Loucy (cell line): ENCODE data around the gene PFDN1.

Experiments used
- H2AFZ ChIP-seq: fragments of 200-600 bp; sonication (generic); 2 replicates; pipeline ENCODE4 v1.6.0; 2016; ENCODE audit warnings: antibody characterized with exemption, mild to moderate bottlenecking, low read length, moderate library complexity
- H3F3A ChIP-seq: fragments of 200-600 bp; 2 replicates; pipeline ENCODE4 v1.6.0; 2016; ENCODE audit warnings: antibody characterized with exemption, low read depth, mild to moderate bottlenecking
- H3K27me3 ChIP-seq: fragments of 200-600 bp; sonication (generic); 2 replicates; pipeline ENCODE4 v1.6.1; 2014; ENCODE audit warnings: low read length, mild to moderate bottlenecking; ENCODE audit not compliant: insufficient read depth, poor library complexity, severe bottlenecking
- H3K36me3 ChIP-seq: fragments of 200-600 bp; sonication (generic); 2 replicates; pipeline ENCODE4 v1.6.1; 2016; ENCODE audit warnings: low read length; ENCODE audit not compliant: insufficient read depth
- H3K4me1 ChIP-seq: fragments of 200-600 bp; sonication (generic); 2 replicates; pipeline ENCODE4 v1.5.1; 2014; ENCODE audit warnings: low read length, mild to moderate bottlenecking; ENCODE audit not compliant: insufficient read depth, poor library complexity, severe bottlenecking
- H3K4me2 ChIP-seq: fragments of 200-600 bp; sonication (generic); 2 replicates; pipeline ENCODE4 v1.6.0; 2014; ENCODE audit warnings: antibody characterized with exemption, low read length, low read depth, mild to moderate bottlenecking; ENCODE audit not compliant: poor library complexity, severe bottlenecking
- H3K4me3 ChIP-seq: fragments of 200-600 bp; sonication (generic); 2 replicates; pipeline ENCODE4 v1.5.1; 2014; ENCODE audit warnings: low read length, mild to moderate bottlenecking, mixed read lengths; ENCODE audit not compliant: poor library complexity, severe bottlenecking
- H3K79me2 ChIP-seq: fragments of 200-600 bp; sonication (generic); 2 replicates; pipeline ENCODE4 v1.6.1; 2014; ENCODE audit warnings: low read length; ENCODE audit not compliant: insufficient read depth
- H3K9ac ChIP-seq: fragments of 200-600 bp; sonication (generic); 2 replicates; pipeline ENCODE4 v1.6.0; 2014; ENCODE audit warnings: mild to moderate bottlenecking, low read depth, low read length, moderate library complexity; ENCODE audit not compliant: poor library complexity, severe bottlenecking
- H3K9me2 ChIP-seq: fragments of 200-600 bp; sonication (generic); replicated peaks from 2 replicates; pipeline ENCODE4 v1.6.1; 2016; ENCODE audit warnings: low read depth, low read length, mixed read lengths
- H3K9me3 ChIP-seq: fragments of 200-600 bp; sonication (generic); 2 replicates; pipeline ENCODE4 v1.6.1; 2014; ENCODE audit warnings: mild to moderate bottlenecking, antibody characterized with exemption, low read length, low read depth; ENCODE audit not compliant: insufficient read depth
- H4K20me1 ChIP-seq: fragments of 200-600 bp; sonication (generic); 2 replicates; pipeline ENCODE4 v1.6.0; 2014; ENCODE audit warnings: antibody characterized with exemption, low read length, mild to moderate bottlenecking; ENCODE audit not compliant: insufficient read depth, poor library complexity, severe bottlenecking
- EZH2phosphoT487 ChIP-seq: fragments of 200-600 bp; IDR thresholded peaks from 2 replicates; pipeline ENCODE4 v1.6.1; 2018; ENCODE audit warnings: antibody characterized with exemption, mild to moderate bottlenecking, moderate library complexity, borderline replicate concordance
- TF ChIP-seq, protein P1 (sequence below): fragments of 200-600 bp; sonication (generic); conservative IDR thresholded peaks from 2 replicates; pipeline ENCODE4 v1.5.1; 2014; ENCODE audit warnings: mild to moderate bottlenecking, antibody characterized with exemption, low read length

The PFDN1 gene

DNA sequence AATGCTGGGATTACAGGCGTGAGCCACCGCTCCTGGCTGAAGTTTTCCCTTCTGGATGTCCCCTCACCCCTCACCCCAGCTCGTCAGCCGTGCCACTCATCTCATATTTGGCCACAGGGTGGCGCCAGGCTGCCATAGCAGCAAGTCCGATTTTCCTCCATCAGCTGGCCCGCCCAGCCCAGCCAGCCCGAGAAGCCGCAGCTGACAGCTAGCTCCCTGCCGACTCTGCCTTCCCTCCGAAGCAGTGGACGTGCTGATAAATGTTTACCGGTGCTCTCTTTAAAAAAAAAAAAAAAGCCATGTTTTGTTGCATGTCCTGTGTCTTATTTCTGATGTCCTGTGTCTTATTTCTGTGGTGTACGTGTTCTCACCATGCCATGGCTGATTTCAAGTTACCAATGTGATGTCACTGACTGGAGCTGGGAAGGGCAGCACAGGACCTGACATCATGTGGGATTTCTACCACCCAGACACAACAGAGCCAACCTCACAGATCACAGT, 58.3 kb downstream of the PFDN1 start:
- no peaks in the 10 kb centered on the region for H3K9me2 ChIP-seq
- TF ChIP-seq EZH2phosphoT487: no peak
- TF ChIP-seq, protein P1, sequence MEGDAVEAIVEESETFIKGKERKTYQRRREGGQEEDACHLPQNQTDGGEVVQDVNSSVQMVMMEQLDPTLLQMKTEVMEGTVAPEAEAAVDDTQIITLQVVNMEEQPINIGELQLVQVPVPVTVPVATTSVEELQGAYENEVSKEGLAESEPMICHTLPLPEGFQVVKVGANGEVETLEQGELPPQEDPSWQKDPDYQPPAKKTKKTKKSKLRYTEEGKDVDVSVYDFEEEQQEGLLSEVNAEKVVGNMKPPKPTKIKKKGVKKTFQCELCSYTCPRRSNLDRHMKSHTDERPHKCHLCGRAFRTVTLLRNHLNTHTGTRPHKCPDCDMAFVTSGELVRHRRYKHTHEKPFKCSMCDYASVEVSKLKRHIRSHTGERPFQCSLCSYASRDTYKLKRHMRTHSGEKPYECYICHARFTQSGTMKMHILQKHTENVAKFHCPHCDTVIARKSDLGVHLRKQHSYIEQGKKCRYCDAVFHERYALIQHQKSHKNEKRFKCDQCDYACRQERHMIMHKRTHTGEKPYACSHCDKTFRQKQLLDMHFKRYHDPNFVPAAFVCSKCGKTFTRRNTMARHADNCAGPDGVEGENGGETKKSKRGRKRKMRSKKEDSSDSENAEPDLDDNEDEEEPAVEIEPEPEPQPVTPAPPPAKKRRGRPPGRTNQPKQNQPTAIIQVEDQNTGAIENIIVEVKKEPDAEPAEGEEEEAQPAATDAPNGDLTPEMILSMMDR: peak; percentile 81
- no peaks in the 10 kb centered on the region for H3K27me3 ChIP-seq
- no peaks in the 10 kb centered on the region for H3K79me2 ChIP-seq
- no peak overlapping the region for H3K9ac ChIP-seq
- H3F3A ChIP-seq: no peaks in the 10 kb centered on the region
- H3K9me3 ChIP-seq: no peaks in the 10 kb centered on the region
- H4K20me1 ChIP-seq: no peaks in the 10 kb centered on the region
- H3K4me2 ChIP-seq: no peak overlapping the region
- H3K4me3 ChIP-seq: no peak overlapping the region
- peaks cover 25% of the 10 kb centered on the region; the same call in 1 of the 2 replicates for H3K36me3 ChIP-seq
- no peak overlapping the region for H2AFZ ChIP-seq
- H3K4me1 ChIP-seq: no peaks in the 10 kb centered on the region

GRCh38 chr5:140243706-140244250, 59.1 kb downstream of the PFDN1 start:
- H3K4me1 ChIP-seq: no peaks in the 10 kb centered on the region
- no peaks in the 10 kb centered on the region for H4K20me1 ChIP-seq
- H3K79me2 ChIP-seq: no peaks in the 10 kb centered on the region
- H3K27me3 ChIP-seq: no peaks in the 10 kb centered on the region
- H3K4me2 ChIP-seq: no peak overlapping the region
- no peak overlapping the region for H3K9ac ChIP-seq
- no peak overlapping the region for H2AFZ ChIP-seq
- TF ChIP-seq EZH2phosphoT487: no peak
- TF ChIP-seq, protein P1: no peak
- H3K4me3 ChIP-seq: no peak overlapping the region
- H3F3A ChIP-seq: no peaks in the 10 kb centered on the region
- no peaks in the 10 kb centered on the region for H3K9me2 ChIP-seq
- H3K9me3 ChIP-seq: no peaks in the 10 kb centered on the region
- H3K36me3 ChIP-seq: peaks cover 20% of the 10 kb centered on the region; the same call in 1 of the 2 replicates

DNA sequence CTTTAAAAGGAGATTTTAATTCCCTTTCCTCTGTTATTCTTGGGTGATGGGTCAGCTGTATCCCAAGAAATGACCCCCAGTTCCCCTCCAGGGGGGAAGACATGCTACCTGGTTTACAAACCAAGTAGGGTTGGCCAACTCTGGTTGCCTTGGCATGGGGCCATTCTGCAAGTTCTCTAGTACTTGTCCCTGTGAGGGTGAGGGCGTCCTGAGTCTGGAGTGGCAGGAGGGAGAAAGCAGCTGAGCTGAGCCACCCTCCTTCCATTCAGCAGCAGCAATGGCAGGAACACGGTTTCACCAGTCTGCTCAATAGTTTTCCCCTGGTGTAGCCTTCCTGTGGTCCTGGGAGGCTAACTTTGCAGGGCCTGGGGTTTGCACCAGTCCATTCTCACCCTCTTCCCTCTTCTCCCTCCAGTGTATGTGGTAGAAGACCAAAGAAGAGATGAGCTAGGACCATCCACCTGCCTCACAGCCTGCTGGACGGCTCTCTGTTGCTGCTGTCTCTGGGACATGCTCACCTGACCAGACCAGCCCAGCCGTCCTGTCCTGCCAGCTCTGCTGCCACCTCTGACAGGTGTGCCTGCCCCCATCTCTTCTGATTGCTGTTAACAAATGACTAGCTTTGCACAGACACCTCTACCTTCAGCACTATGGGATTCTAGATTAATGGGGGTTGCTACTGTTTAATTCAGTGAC, 59.9 kb downstream of the PFDN1 start:
- H3K79me2 ChIP-seq: no peaks in the 10 kb centered on the region
- H4K20me1 ChIP-seq: no peaks in the 10 kb centered on the region
- H3K9ac ChIP-seq: no peak overlapping the region

More for the DNA sequence above, 59.9 kb downstream of the PFDN1 start:
- no peaks in the 10 kb centered on the region for H3F3A ChIP-seq
- no peak overlapping the region for H3K4me2 ChIP-seq
- no peaks in the 10 kb centered on the region for H3K27me3 ChIP-seq
- H3K9me2 ChIP-seq: no peaks in the 10 kb centered on the region
- H3K9me3 ChIP-seq: no peaks in the 10 kb centered on the region
- H3K4me1 ChIP-seq: no peaks in the 10 kb centered on the region
- TF ChIP-seq EZH2phosphoT487: no peak
- TF ChIP-seq, protein P1: no peak
- no peak overlapping the region for H3K4me3 ChIP-seq
- H2AFZ ChIP-seq: no peak overlapping the region
- H3K36me3 ChIP-seq: peaks cover 20% of the 10 kb centered on the region; the same call in 1 of the 2 replicates
